T-helper 1 cell (primary cell): ENCODE results near the gene PARD6B.
"Not testable (repeated sequence)": the region's sequence is repeated elsewhere in the genome, so short reads cannot be mapped to it uniquely, and the experiment has no call there.

Experiments
- DNase-seq, 5 donors: peaks; one replicate each; pipeline ENCODE4 v3.0.0-alpha.2; 2012 to 2020

PARD6B gene

GRCh38 chr20:50800986-50801746 is 69.8 kb downstream of the PARD6B start:
- not testable (repeated sequence) for DNase-seq

GRCh38 chr20:50801747-50802125 is 70.4 kb downstream of the PARD6B start:
- no peak for DNase-seq

- DNase-seq: no peak
Observed at GRCh38 chr20:50802289-50802688, 70.9 kb downstream of the PARD6B start.

- DNase-seq: peak in 2 of 5 donors; percentile 21 to 41
Observed at GRCh38 chr20:50804437-50805348, 73.3 kb downstream of the PARD6B start.

GRCh38 chr20:50805349-50805684 is 73.9 kb downstream of the PARD6B start:
- DNase-seq: no peak

GRCh38 chr20:50806126-50806768 is 74.9 kb downstream of the PARD6B start:
- DNase-seq: no peak
